A673 (cell line): ENCODE results near the gene RASA1. TPM values are rescaled to one million over a fixed set of nuclear protein-coding genes. Genes with fewer than 3 reads are reported as not detected.

Experiments used
- BruUV-seq: library from RNA; stranded (reverse); fragments of 400-500 nt; replicated peaks from 2 replicates; lab custom pipeline; 2021; lab: Mats Ljungman, UMichigan
- CTCF ChIA-PET: fragments of 300-600 bp; sonication (Branson Sonifier 250); formaldehyde crosslinking; loops from one replicate; lab custom pipeline; 2022; ENCODE audit warnings: antibody characterized with exemption; lab: Charles Lee
- POLR2A ChIA-PET: fragments of 300-600 bp; sonication (Branson Sonifier 250); formaldehyde crosslinking; loops from one replicate; lab custom pipeline; 2022; ENCODE audit warnings: antibody characterized with exemption; ENCODE audit not compliant: low non-redundant PET; lab: Charles Lee
- DNase-seq: peaks from one replicate; pipeline ENCODE4 v3.0.0-alpha.2; 2015; ENCODE audit warnings: low spot score
- H3K27ac ChIP-seq: fragments of 200-600 bp; sonication (generic); 2 replicates; pipeline ENCODE4 v1.5.1; 2016; ENCODE audit warnings: mixed run types, low read depth, mild to moderate bottlenecking, mixed read lengths, antibody characterized with exemption, low read length; ENCODE audit not compliant: poor library complexity, severe bottlenecking
- H3K27me3 ChIP-seq: fragments of 200-600 bp; sonication (generic); replicated peaks from 2 replicates; pipeline ENCODE4 v1.6.1; 2017; ENCODE audit warnings: mixed run types, low read depth, mild to moderate bottlenecking, mixed read lengths, antibody characterized with exemption, low read length; ENCODE audit not compliant: insufficient read depth, poor library complexity
- H3K36me3 ChIP-seq: fragments of 200-600 bp; sonication (generic); 2 replicates; pipeline ENCODE4 v1.6.1; 2016; ENCODE audit warnings: mixed run types, mild to moderate bottlenecking, mixed read lengths, antibody characterized with exemption, low read length; ENCODE audit not compliant: insufficient read depth, poor library complexity, severe bottlenecking
- H3K4me1 ChIP-seq: fragments of 200-600 bp; sonication (generic); 2 replicates; pipeline ENCODE4 v1.6.1; 2017; ENCODE audit warnings: mixed run types, mild to moderate bottlenecking, mixed read lengths, antibody characterized with exemption, low read length; ENCODE audit not compliant: insufficient read depth, poor library complexity, severe bottlenecking
- H3K4me3 ChIP-seq: fragments of 200-600 bp; sonication (generic); 2 replicates; pipeline ENCODE4 v1.5.1; 2016; ENCODE audit warnings: low read depth, mixed run types, mild to moderate bottlenecking, mixed read lengths, low read length; ENCODE audit not compliant: poor library complexity, severe bottlenecking
- H3K9me3 ChIP-seq: fragments of 200-600 bp; sonication (generic); 2 replicates; pipeline ENCODE4 v1.6.1; 2016; ENCODE audit warnings: mixed run types, low read depth, mild to moderate bottlenecking, mixed read lengths, antibody characterized with exemption, low read length; ENCODE audit not compliant: poor library complexity, severe bottlenecking
- EZH2 ChIP-seq: fragments of 200-600 bp; sonication (generic); IDR thresholded peaks from 2 replicates; pipeline ENCODE4 v1.6.1; 2017; ENCODE audit warnings: borderline replicate concordance, low read depth, mild to moderate bottlenecking, mixed read lengths, antibody characterized with exemption, low read length; ENCODE audit not compliant: poor library complexity, severe bottlenecking
- intact Hi-C: fragments of 100-400 bp; cut with micrococcal nuclease; formaldehyde crosslinking; loops from one replicate; pipeline ENCODE4 v1.10.0; 2022; ENCODE audit not compliant: unreplicated experiment
- total RNA-seq: library from RNA; stranded (reverse); gene quantifications from 2 replicates; pipeline ENCODE4 v1.2.3, GENCODE V29; 2021
- TF ChIP-seq, protein P1 (sequence below): fragments of 300-800, 200-600 bp; sonication (generic); conservative IDR thresholded peaks from 2 replicates; pipeline ENCODE4 v1.5.1; 2017; ENCODE audit warnings: low read depth, mild to moderate bottlenecking, antibody characterized with exemption, low read length, moderate library complexity, mixed read lengths

RASA1 gene
- total RNA-seq, 1 experiment from 2014 or later: 34.2 TPM

DNA sequence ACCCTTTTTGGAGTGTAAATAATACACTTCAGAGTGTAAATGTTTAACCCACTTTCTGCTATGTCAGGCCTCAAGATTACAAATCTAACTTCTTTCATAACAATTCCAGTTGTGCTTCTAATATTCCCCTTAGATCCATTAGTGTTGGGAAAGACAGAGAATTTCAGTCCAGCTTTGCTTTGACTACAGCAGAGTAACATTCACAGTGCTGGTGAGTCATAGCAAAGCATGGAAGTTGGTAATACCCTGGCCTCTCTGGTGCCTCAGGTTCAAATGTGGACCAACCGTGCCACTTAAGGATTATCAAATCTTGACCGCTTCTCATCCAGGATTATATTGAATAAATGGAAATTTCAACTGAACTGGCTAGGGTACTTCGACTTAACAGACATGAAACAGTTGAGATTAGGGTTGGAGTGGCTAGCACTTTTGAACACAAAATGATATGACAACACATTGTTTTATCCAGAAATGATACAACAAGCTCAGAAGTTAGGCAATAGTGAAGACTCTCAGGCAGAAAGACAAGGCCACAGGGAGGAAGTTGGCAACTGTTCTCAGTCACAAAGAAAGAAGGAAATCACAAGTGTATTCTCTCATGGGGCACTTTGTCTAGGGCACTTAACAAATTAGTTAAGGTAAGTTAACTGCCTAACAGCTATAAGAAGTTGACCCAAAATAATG lies 24.4 kb upstream of the RASA1 start:
- DNase-seq: no peak
- POLR2A ChIA-PET: no interaction called here
- H3K36me3 ChIP-seq: no peaks in the 10 kb centered on the region
- no TSS peak for BruUV-seq
- no peaks in the 10 kb centered on the region for H3K4me1 ChIP-seq
- no peak overlapping the region for H3K27ac ChIP-seq
- intact Hi-C loops: no loop called here
- CTCF ChIA-PET: no interaction called here
- no peaks in the 10 kb centered on the region for H3K27me3 ChIP-seq
- TF ChIP-seq, protein P1, sequence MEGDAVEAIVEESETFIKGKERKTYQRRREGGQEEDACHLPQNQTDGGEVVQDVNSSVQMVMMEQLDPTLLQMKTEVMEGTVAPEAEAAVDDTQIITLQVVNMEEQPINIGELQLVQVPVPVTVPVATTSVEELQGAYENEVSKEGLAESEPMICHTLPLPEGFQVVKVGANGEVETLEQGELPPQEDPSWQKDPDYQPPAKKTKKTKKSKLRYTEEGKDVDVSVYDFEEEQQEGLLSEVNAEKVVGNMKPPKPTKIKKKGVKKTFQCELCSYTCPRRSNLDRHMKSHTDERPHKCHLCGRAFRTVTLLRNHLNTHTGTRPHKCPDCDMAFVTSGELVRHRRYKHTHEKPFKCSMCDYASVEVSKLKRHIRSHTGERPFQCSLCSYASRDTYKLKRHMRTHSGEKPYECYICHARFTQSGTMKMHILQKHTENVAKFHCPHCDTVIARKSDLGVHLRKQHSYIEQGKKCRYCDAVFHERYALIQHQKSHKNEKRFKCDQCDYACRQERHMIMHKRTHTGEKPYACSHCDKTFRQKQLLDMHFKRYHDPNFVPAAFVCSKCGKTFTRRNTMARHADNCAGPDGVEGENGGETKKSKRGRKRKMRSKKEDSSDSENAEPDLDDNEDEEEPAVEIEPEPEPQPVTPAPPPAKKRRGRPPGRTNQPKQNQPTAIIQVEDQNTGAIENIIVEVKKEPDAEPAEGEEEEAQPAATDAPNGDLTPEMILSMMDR: no peak
- no peak for TF ChIP-seq EZH2
- no peak overlapping the region for H3K4me3 ChIP-seq
- no peaks in the 10 kb centered on the region for H3K9me3 ChIP-seq

DNA sequence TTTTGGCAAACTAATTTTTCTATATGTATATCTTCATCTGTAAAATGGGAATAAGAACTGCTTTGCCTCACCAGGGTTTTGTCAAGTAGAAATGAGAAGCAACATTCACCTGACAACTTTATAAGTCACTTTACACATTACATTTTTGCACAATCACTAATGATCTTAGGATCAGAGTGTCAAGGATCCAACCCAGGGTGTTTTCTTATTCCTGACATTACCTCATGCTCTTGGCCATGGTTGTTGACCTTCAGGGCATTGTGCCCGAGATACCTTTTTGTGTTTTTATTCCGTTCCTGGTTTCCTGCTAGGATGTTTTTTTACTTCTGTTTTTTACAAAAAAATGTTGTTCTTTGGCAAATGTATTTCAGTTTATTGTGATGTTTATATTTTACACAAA lies 22.2 kb upstream of the RASA1 start:
- intact Hi-C loops: no loop called here
- H3K4me1 ChIP-seq: no peaks in the 10 kb centered on the region
- no TSS peak for BruUV-seq
- H3K27me3 ChIP-seq: no peaks in the 10 kb centered on the region
- no peak overlapping the region for H3K27ac ChIP-seq
- DNase-seq: no peak
- H3K4me3 ChIP-seq: no peak overlapping the region
- ChIA-PET CTCF (no interaction called here), POLR2A (no interaction called here)
- H3K36me3 ChIP-seq: no peaks in the 10 kb centered on the region
- TF ChIP-seq, protein P1: no peak
- TF ChIP-seq EZH2: no peak
- no peaks in the 10 kb centered on the region for H3K9me3 ChIP-seq

DNA sequence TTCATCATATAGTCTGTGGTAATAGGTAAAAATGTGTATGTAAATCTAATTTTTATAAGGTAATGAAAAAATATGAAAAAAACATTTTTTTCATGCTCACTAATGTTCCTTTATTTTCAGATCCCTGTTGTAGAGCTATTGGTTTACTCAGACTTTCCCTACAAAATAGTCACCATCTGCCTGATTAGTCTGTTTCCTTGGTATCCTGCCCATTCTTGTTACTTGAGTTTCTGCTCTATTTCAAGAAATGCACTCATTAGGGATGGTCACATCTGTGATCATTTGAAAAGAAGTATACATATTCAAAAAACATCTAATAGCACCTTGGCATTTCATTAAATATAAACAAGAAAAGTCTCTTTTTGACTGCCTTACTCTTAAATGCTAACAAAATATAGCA lies 21.6 kb upstream of the RASA1 start:
- Histone ChIP-seq H3K27me3 (no peaks in the 10 kb centered on the region), H3K4me3 (no peak overlapping the region), H3K27ac (no peak overlapping the region), H3K4me1 (no peaks in the 10 kb centered on the region), H3K36me3 (no peaks in the 10 kb centered on the region), H3K9me3 (no peaks in the 10 kb centered on the region)
- intact Hi-C loops: no loop called here
- DNase-seq: no peak
- ChIA-PET CTCF (no interaction called here), POLR2A (no interaction called here)
- no TSS peak for BruUV-seq
- no peak for TF ChIP-seq EZH2
- TF ChIP-seq, protein P1: no peak
